Measurements from ENCODE around the gene DERA. TPM values are rescaled to one million over a fixed set of nuclear protein-coding genes. Genes with fewer than 3 reads are reported as not detected.

DERA gene
- total and polyA plus RNA-seq, 2 experiments from 2014 or later, result 57.2 to 64.7 TPM

DNA sequence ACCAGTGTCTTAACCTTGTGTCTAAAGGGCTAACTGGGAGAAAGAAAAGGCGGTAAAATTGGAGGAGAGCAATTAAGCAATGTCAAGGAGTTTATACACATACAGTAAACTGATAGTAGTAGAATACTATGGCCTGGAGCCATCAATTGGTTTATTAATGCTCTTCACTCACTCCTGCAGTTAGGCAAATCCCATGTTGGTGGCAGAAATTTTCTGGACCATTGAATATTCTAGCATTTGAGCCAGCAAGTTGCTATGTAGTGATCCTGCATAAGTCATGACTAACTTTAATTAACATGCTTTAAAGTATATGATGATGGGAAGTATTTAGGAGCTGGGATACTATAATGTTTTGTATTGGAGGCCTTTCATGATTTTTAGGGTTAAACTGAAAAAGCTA is 14.3 kb upstream of the DERA start:
- Histone ChIP-seq H3K27me3 (no peaks in the 10 kb centered on the region), H4K20me1 (ENCODE audit: insufficient read depth, poor library complexity, severe bottlenecking) (no peaks in the 10 kb centered on the region), H3K4me2 (no peak overlapping the region), H3K4me1 (ENCODE audit: insufficient read depth) (no peaks in the 10 kb centered on the region), H3K4me3 (no peak overlapping the region), H3K9me3 (ENCODE audit: low read depth) (no peaks in the 10 kb centered on the region), H3K79me2 (peaks cover 12% of the 10 kb centered on the region), H3K36me3 (replicated peaks; ENCODE audit: insufficient read depth, low read depth) (no peaks in the 10 kb centered on the region), H2AFZ (no peak overlapping the region), H3K9me2 (replicated peaks; ENCODE audit: insufficient read depth) (no peaks in the 10 kb centered on the region), H3K27ac (no peak overlapping the region)
- DNase-seq (ENCODE audit: low spot score), result no peak
- TF ChIP-seq, protein P1, sequence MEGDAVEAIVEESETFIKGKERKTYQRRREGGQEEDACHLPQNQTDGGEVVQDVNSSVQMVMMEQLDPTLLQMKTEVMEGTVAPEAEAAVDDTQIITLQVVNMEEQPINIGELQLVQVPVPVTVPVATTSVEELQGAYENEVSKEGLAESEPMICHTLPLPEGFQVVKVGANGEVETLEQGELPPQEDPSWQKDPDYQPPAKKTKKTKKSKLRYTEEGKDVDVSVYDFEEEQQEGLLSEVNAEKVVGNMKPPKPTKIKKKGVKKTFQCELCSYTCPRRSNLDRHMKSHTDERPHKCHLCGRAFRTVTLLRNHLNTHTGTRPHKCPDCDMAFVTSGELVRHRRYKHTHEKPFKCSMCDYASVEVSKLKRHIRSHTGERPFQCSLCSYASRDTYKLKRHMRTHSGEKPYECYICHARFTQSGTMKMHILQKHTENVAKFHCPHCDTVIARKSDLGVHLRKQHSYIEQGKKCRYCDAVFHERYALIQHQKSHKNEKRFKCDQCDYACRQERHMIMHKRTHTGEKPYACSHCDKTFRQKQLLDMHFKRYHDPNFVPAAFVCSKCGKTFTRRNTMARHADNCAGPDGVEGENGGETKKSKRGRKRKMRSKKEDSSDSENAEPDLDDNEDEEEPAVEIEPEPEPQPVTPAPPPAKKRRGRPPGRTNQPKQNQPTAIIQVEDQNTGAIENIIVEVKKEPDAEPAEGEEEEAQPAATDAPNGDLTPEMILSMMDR (IDR thresholded peaks at IDR 0.05; ENCODE audit: poor library complexity), result no peak
- no peak for TF ChIP-seq EZH2phosphoT487 (IDR thresholded peaks at IDR 0.05; ENCODE audit: low read depth, severe bottlenecking, unreplicated experiment)
- no peak for TF ChIP-seq EZH2 (IDR thresholded peaks at IDR 0.05; ENCODE audit: borderline replicate concordance)
- WGBS (ENCODE audit: low lambda C conversion rate, missing lambda C conversion rate), result 92% methylated on average over 1 of the region's 1 CpG

DNA sequence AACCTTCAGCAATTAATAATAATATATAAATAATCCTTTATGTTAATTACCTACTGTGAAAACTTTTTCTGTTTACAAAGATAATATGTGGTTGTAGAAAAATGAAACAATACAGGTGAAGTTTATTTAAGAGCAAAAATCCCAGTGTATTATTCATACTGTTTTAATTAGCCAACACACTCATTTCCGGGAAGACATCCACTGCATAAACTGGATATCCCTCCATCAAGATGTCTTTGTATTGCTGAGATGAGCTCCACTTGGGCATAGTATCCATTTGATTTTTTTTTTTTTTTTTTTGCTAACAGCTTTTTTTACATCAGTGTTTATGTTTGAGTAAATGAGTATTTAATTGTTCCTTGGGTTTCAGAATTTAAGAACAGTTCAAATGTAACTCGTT is 13.7 kb upstream of the DERA start:
- no peak for DNase-seq (ENCODE audit: low spot score)
- 83% methylated on average over 2 of the region's 2 CpGs for WGBS (ENCODE audit: low lambda C conversion rate, missing lambda C conversion rate)
- no peak overlapping the region for H3K4me2 ChIP-seq
- peaks cover 9% of the 10 kb centered on the region for H3K79me2 ChIP-seq
- no peaks in the 10 kb centered on the region for H3K9me2 ChIP-seq (replicated peaks; ENCODE audit: insufficient read depth)
- no peak overlapping the region for H2AFZ ChIP-seq
- TF ChIP-seq, protein P1 (IDR thresholded peaks at IDR 0.05; ENCODE audit: poor library complexity), result no peak
- no peaks in the 10 kb centered on the region for H3K9me3 ChIP-seq (ENCODE audit: low read depth)
- no peak overlapping the region for H3K27ac ChIP-seq
- no peaks in the 10 kb centered on the region for H3K36me3 ChIP-seq (replicated peaks; ENCODE audit: insufficient read depth, low read depth)
- no peaks in the 10 kb centered on the region for H3K4me1 ChIP-seq (ENCODE audit: insufficient read depth)
- H3K4me3 ChIP-seq, result no peak overlapping the region
- no peaks in the 10 kb centered on the region for H3K27me3 ChIP-seq
- H4K20me1 ChIP-seq (ENCODE audit: insufficient read depth, poor library complexity, severe bottlenecking), result no peaks in the 10 kb centered on the region

DNA sequence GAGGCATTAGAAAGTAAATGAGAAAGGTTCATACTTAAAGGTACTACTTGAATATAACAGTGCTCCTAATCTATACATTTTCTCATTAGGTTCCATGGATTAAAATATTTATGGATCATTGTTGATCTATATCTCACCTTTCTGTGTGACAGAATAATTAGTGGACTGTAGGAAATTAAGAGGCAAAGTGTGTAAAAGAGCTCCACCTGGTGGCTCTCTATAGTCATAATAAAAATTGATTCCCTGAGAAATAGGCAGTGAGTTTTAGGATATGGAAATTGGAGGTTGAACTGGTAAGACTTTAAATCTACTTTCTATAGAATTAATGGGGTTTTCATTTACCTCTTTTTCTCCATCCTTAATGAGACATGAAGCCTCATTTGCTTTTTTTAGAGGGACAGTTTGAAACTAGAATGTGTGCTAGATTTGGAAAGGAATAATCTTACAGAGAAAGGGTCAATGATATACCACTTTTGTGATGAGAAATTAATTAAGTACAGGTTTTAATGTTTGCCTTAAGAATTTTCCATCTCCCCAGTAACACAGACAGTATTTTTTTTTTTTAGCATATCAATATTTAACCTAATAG is 11.8 kb upstream of the DERA start:
- Histone ChIP-seq H3K9me2 (replicated peaks; ENCODE audit: insufficient read depth) (no peaks in the 10 kb centered on the region), H3K4me3 (no peak overlapping the region), H3K27ac (no peak overlapping the region), H3K9me3 (ENCODE audit: low read depth) (no peaks in the 10 kb centered on the region), H3K4me1 (ENCODE audit: insufficient read depth) (no peaks in the 10 kb centered on the region), H2AFZ (no peak overlapping the region), H4K20me1 (ENCODE audit: insufficient read depth, poor library complexity, severe bottlenecking) (no peaks in the 10 kb centered on the region), H3K79me2 (peaks cover 3% of the 10 kb centered on the region), H3K4me2 (no peak overlapping the region), H3K27me3 (no peaks in the 10 kb centered on the region), H3K36me3 (replicated peaks; ENCODE audit: insufficient read depth, low read depth) (no peaks in the 10 kb centered on the region)
- TF ChIP-seq, protein P1 (IDR thresholded peaks at IDR 0.05; ENCODE audit: poor library complexity), result peak; percentile 74
- TF ChIP-seq EZH2 (IDR thresholded peaks at IDR 0.05; ENCODE audit: borderline replicate concordance) (no peak), EZH2phosphoT487 (IDR thresholded peaks at IDR 0.05; ENCODE audit: low read depth, severe bottlenecking, unreplicated experiment) (no peak)
- DNase-seq (ENCODE audit: low spot score), result peak; percentile 32

Data from hepatocyte (in vitro differentiated cells).